OCI-LY1 (cell line): Measurements from ENCODE around the gene DHX29.

Experiments
- CTCF ChIP-seq: fragments of 200-600 bp; sonication (generic), shearing (Covaris generic); IDR thresholded peaks from 2 replicates; pipeline ENCODE4 v1.5.1; 2017; ENCODE audit warnings: mild to moderate bottlenecking, antibody characterized with exemption, low read length, moderate library complexity, mixed read lengths
- EZH2 ChIP-seq: fragments of 200-600 bp; sonication (generic), shearing (Covaris generic); IDR thresholded peaks from 2 replicates; pipeline ENCODE4 v1.8.0; 2017; ENCODE audit warnings: borderline replicate concordance, mixed run types, mild to moderate bottlenecking, antibody characterized with exemption, low read length, moderate library complexity, mixed read lengths

GRCh38 chr5:55306641-55307382 lies 682 bp downstream of the DHX29 start:
- TF ChIP-seq CTCF (no peak), EZH2 (no peak)
